Activated CD8-positive, alpha-beta T cell treated with anti-CD3 and anti-CD28 coated beads for 36 hours (primary cell): ENCODE data around the gene SSRP1. TPM values are rescaled to one million over a fixed set of nuclear protein-coding genes. Genes with fewer than 3 reads are reported as not detected.

Experiments
- ATAC-seq: fragments of 200-7000 bp; cut with Tn5 transposase; one replicate; pipeline ENCODE4 v1.10.0; 2021; ENCODE audit warnings: mild to moderate bottlenecking, moderate library complexity
- CTCF ChIA-PET: fragments of 350-600 bp; sonication (Branson Sonifier 250); formaldehyde crosslinking; loops from one replicate; lab custom pipeline; 2021; ENCODE audit warnings: antibody characterized with exemption; lab: Charles Lee
- POLR2A ChIA-PET: fragments of 350-600 bp; sonication (Branson Sonifier 250); formaldehyde crosslinking; loops from one replicate; lab custom pipeline; 2021; ENCODE audit warnings: antibody characterized with exemption; lab: Charles Lee
- DNase-seq: peaks from one replicate; pipeline ENCODE4 v3.0.0-alpha.2; 2020
- H3K27ac Mint-ChIP-seq: one replicate; pipeline ENCODE4 v1.8.0; 2021; ENCODE audit warnings: mild to moderate bottlenecking, mixed read lengths
- H3K27me3 Mint-ChIP-seq: one replicate; pipeline ENCODE4 v1.8.0; 2021; ENCODE audit warnings: mixed read lengths
- H3K36me3 Mint-ChIP-seq: one replicate; pipeline ENCODE4 v1.8.0; 2021; ENCODE audit warnings: low read depth, mixed read lengths
- H3K4me1 Mint-ChIP-seq: one replicate; pipeline ENCODE4 v1.8.0; 2021; ENCODE audit warnings: low read depth, mixed read lengths
- H3K4me3 Mint-ChIP-seq: one replicate; pipeline ENCODE4 v1.8.0; 2021; ENCODE audit warnings: mild to moderate bottlenecking, moderate library complexity, mixed read lengths
- H3K9me3 Mint-ChIP-seq: one replicate; pipeline ENCODE4 v1.8.0; 2021; ENCODE audit warnings: mixed read lengths
- intact Hi-C: fragments of 100-400 bp; cut with micrococcal nuclease; formaldehyde crosslinking; loops from one replicate; pipeline ENCODE4 v1.10.0; 2022
- total RNA-seq, 2 experiments: library from RNA; stranded (reverse); gene quantifications; one replicate each; pipeline ENCODE4 v1.2.3, GENCODE V29; 2021
- TF ChIP-seq, protein P1 (sequence below): fragments of 200-600 bp; IDR thresholded peaks from one replicate; pipeline ENCODE4 v1.8.0; 2022; ENCODE audit warnings: antibody characterized with exemption, mild to moderate bottlenecking

Gene SSRP1
- total RNA-seq, 2 experiments from 2014 or later: 284 to 290 TPM

DNA sequence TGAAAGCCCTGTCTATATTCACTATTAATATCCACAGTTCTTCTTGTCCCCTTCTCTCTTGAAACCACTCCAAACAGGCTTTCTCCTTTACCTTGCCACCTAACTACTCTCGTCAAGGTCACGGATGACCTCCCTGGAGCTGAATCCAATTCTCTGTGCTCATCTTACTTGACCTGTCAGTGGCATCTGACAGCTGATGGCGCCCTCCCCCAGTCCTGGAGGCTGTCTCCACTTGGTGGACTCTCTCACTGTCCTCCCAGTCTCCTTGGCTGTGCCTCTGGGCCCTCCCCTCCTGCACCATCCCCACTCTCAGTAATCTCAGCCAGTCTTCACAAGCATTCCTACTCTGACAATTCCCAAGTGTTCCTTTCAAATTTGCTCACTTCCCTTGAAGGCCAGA lies 19.7 kb downstream of the SSRP1 start:
- POLR2A ChIA-PET: interaction anchor here (6.0 kb wide), 1 partner anchor 7 kb away, joined by 38 read pairs; the partner anchor contains the start of gene TNKS1BP1
- intact Hi-C loops: no loop called here
- Mint-ChIP-seq H3K4me1 (peaks cover 12% of the 10 kb centered on the region), H3K36me3 (peaks cover 14% of the 10 kb centered on the region), H3K9me3 (no peaks in the 10 kb centered on the region), H3K4me3 (no peak overlapping the region), H3K27me3 (no peaks in the 10 kb centered on the region), H3K27ac (no peak overlapping the region)
- ATAC-seq (no peak), DNase-seq (no peak)
- CTCF ChIA-PET: no interaction called here
- TF ChIP-seq, protein P1, sequence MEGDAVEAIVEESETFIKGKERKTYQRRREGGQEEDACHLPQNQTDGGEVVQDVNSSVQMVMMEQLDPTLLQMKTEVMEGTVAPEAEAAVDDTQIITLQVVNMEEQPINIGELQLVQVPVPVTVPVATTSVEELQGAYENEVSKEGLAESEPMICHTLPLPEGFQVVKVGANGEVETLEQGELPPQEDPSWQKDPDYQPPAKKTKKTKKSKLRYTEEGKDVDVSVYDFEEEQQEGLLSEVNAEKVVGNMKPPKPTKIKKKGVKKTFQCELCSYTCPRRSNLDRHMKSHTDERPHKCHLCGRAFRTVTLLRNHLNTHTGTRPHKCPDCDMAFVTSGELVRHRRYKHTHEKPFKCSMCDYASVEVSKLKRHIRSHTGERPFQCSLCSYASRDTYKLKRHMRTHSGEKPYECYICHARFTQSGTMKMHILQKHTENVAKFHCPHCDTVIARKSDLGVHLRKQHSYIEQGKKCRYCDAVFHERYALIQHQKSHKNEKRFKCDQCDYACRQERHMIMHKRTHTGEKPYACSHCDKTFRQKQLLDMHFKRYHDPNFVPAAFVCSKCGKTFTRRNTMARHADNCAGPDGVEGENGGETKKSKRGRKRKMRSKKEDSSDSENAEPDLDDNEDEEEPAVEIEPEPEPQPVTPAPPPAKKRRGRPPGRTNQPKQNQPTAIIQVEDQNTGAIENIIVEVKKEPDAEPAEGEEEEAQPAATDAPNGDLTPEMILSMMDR: no peak

DNA sequence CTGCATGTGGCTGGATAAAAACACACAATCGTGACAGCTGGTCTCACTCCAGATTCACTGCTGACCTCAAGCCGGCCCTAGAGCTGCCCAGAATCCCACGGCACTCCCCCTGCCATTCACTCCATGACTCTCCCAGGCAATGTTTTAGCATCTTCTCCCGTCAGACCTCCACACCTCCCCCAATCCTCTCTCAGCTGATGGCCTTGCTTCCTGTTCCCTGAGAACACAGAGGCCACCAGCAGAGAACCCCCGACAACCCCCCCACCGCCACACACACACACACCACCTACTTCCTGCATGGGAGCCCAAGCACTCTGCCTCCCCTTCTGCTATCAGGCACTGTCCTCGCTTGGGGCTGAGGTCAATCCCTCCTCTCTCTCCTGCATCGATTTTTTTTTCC lies 20.2 kb downstream of the SSRP1 start:
- H3K36me3 Mint-ChIP-seq: peaks cover 10% of the 10 kb centered on the region
- H3K4me3 Mint-ChIP-seq: no peak overlapping the region
- TF ChIP-seq, protein P1: no peak
- no peaks in the 10 kb centered on the region for H3K27me3 Mint-ChIP-seq
- ChIA-PET CTCF (no interaction called here), POLR2A (interaction anchor here (6.0 kb wide), 1 partner anchor 8 kb away, joined by 38 read pairs; the partner anchor contains the start of gene TNKS1BP1)
- no peak for ATAC-seq
- H3K9me3 Mint-ChIP-seq: no peaks in the 10 kb centered on the region
- DNase-seq: peak; percentile 45
- intact Hi-C loops: no loop called here
- no peak overlapping the region for H3K27ac Mint-ChIP-seq
- H3K4me1 Mint-ChIP-seq: peaks cover 16% of the 10 kb centered on the region

DNA sequence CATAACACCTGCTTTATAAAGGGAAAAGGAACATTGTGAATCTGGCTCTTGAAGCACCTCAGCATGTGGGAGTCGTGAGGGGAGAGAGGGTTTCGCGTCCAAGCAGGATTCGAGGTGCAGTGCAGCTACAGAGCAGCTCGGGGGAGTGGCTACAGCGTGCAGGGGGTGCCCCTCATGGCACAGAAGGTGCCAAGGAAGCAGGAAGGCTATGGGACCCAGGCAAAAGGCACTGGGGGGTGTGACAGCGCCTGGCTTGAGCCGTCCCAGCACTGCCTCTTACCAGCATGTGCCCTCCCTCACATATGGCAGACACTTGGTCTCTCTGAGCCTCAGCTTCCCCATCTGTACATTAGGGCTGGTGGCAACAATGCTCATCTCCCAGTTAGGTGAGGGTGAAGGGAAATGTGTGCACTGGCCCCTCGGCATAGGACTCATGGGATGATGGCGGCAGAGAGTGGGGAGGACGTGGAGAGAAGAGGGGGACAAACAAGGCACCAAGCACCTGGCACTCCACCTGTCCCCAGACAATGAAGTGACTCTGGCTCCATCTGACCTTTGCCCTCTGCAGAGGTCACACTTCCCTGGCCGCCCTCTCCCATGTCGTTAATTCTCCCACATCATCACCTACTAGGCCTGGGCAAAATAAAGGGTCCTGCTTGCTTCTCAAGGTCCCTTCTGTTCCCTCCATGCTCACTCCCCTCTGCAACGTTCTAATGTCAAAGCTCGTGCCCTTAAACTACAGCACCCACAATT lies 21.3 kb downstream of the SSRP1 start:
- CTCF ChIA-PET: interaction anchor here (0.7 kb wide), 1 partner anchor 94 kb away, joined by 3 read pairs; no protein-coding TSS in a partner anchor
- POLR2A ChIA-PET: interaction anchor here (6.0 kb wide), 1 partner anchor 9 kb away, joined by 38 read pairs; the partner anchor contains the start of gene TNKS1BP1
- no peak for ATAC-seq
- Mint-ChIP-seq H3K4me1 (peaks cover 16% of the 10 kb centered on the region), H3K4me3 (no peak overlapping the region), H3K36me3 (peaks cover 12% of the 10 kb centered on the region), H3K27me3 (no peaks in the 10 kb centered on the region), H3K9me3 (no peaks in the 10 kb centered on the region), H3K27ac (no peak overlapping the region)
- DNase-seq: no peak
- TF ChIP-seq, protein P1: no peak
- intact Hi-C loops: no loop called here

DNA sequence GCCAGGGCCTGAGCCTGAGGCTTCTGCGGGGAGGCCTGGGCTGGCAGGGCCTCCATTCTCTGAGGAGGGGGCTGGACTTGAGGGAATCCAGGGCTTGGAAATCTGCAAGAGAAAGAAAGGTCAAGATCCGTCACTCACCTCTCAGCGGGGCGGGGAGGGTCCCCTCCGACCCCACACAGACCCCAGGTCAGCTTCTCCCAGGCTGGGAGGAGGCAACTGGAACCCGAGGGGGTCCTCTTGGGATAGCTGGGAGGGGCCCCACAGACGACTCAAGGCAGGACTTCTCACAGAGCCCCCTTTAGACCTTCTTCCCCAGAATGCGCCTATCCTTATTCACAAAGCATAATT lies 21.9 kb downstream of the SSRP1 start:
- peaks cover 16% of the 10 kb centered on the region for H3K4me1 Mint-ChIP-seq
- H3K4me3 Mint-ChIP-seq: no peak overlapping the region
- TF ChIP-seq, protein P1: no peak
- POLR2A ChIA-PET: interaction anchor here (0.8 to 6.0 kb wide), 3 partner anchors 9 to 19 kb away, joined by 3 to 38 read pairs (median 3); partner anchors contain the start of gene TNKS1BP1
- CTCF ChIA-PET: interaction anchor here (0.7 to 2.7 kb wide), 2 partner anchors 8 to 95 kb away, joined by 3 to 9 read pairs; no protein-coding TSS in a partner anchor
- no peak for ATAC-seq
- no peak for DNase-seq
- peaks cover 8% of the 10 kb centered on the region for H3K36me3 Mint-ChIP-seq
- no peaks in the 10 kb centered on the region for H3K27me3 Mint-ChIP-seq
- H3K27ac Mint-ChIP-seq: no peak overlapping the region
- no peaks in the 10 kb centered on the region for H3K9me3 Mint-ChIP-seq
- intact Hi-C loops: no loop called here
